HFFc6 (cell line): Measurements from ENCODE around the gene TNS4. TPM values are rescaled to one million over a fixed set of nuclear protein-coding genes. Genes with fewer than 3 reads are reported as not detected.
A peak's percentile ranks its signal among the peaks of the same experiment; 100 is the strongest.

Source experiments
- DNase-seq: peaks from one replicate; pipeline ENCODE4 v3.0.0-alpha.2; 2018
- H3K27ac Mint-ChIP-seq: 2 replicates; pipeline ENCODE4 v1.8.0; 2020; ENCODE audit warnings: mild to moderate bottlenecking, mixed read lengths
- H3K27me3 Mint-ChIP-seq: 2 replicates; pipeline ENCODE4 v1.8.0; 2021; ENCODE audit warnings: mild to moderate bottlenecking, moderate library complexity, mixed read lengths; ENCODE audit not compliant: insufficient read depth
- H3K36me3 Mint-ChIP-seq: 2 replicates; pipeline ENCODE4 v1.8.0; 2021; ENCODE audit warnings: low read depth, mixed read lengths
- H3K4me1 Mint-ChIP-seq: 2 replicates; pipeline ENCODE4 v1.8.0; 2020; ENCODE audit warnings: low read depth, mixed read lengths
- H3K4me3 Mint-ChIP-seq: 2 replicates; pipeline ENCODE4 v1.8.0; 2020; ENCODE audit warnings: mild to moderate bottlenecking, moderate library complexity, mixed read lengths
- H3K9me3 Mint-ChIP-seq: 2 replicates; pipeline ENCODE4 v1.8.0; 2020; ENCODE audit warnings: mild to moderate bottlenecking, mixed read lengths
- total RNA-seq, 6 experiments: library from RNA; stranded (reverse); fragmentation: NEBNext Ultra II Directional; extraction: Animal tissue kit (Norgen Biotek cat#: 25700); gene quantifications; 2 replicates in 1 of 6; 3 replicates in 5 of 6; pipeline ENCODE4 v1.2.3, GENCODE V29; 2021
- TF ChIP-seq, protein P1 (sequence below): fragments of 200-600 bp; sonication (generic); IDR thresholded peaks from 2 replicates; pipeline ENCODE4 v1.5.0; 2021; ENCODE audit warnings: antibody characterized with exemption, mild to moderate bottlenecking

Gene TNS4
- total RNA-seq, 6 experiments from 2014 or later = 0.17 TPM; not detected in 5

DNA sequence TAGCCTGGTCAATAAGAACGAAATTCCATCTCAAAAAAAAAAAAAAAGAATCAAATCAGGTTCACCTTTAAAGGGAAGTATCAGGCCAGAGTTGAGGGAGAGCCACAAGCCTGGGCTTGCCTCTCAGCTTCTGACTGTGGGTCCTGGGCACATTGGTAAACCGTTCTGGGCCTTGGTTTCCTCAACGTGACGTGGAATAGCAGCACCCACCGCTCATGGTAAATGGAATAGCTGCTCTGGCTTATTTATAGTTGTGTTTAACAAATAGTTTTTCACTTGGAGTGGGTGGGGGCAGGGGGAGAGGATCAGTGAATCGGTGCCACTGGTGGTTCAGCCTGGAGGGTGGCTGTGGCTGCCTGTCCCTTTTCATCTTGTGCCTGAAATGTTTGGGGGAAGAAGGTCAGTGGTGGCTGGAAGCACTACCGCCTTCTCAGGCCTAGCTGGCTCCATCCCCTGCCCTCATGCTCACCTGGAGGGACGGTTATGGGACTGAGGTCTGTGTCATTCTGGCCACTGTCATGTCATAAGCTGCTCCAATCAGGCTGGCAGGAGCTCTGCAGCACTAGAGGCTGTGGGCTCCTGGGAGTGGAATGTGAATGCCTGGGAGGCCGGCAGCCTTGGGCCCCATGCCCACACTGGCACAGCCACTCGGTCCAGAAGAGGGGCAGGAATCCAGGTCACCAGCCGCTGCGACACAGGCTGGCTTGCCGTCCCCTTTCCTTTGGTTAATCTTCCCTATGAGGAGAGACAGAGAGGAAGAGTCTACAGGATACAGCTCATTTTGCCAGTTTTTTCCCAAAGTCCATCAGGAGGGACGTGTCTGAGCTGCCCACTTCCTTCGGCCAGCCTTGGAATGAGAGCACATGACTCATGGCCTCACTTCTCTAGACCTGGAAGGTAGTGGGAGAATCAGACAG, 36.9 kb upstream of the TNS4 start:
- Mint-ChIP-seq H3K9me3 (no peaks in the 10 kb centered on the region), H3K4me3 (no peak overlapping the region), H3K36me3 (no peaks in the 10 kb centered on the region), H3K27ac (peak overlapping the region; percentile 64), H3K27me3 (peaks cover 2% of the 10 kb centered on the region), H3K4me1 (peaks cover 64% of the 10 kb centered on the region)
- no peak for DNase-seq
- TF ChIP-seq, protein P1, sequence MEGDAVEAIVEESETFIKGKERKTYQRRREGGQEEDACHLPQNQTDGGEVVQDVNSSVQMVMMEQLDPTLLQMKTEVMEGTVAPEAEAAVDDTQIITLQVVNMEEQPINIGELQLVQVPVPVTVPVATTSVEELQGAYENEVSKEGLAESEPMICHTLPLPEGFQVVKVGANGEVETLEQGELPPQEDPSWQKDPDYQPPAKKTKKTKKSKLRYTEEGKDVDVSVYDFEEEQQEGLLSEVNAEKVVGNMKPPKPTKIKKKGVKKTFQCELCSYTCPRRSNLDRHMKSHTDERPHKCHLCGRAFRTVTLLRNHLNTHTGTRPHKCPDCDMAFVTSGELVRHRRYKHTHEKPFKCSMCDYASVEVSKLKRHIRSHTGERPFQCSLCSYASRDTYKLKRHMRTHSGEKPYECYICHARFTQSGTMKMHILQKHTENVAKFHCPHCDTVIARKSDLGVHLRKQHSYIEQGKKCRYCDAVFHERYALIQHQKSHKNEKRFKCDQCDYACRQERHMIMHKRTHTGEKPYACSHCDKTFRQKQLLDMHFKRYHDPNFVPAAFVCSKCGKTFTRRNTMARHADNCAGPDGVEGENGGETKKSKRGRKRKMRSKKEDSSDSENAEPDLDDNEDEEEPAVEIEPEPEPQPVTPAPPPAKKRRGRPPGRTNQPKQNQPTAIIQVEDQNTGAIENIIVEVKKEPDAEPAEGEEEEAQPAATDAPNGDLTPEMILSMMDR = no peak

GRCh38 chr17:40536295-40537171, 35.1 kb upstream of the TNS4 start:
- Mint-ChIP-seq H3K27ac (peak overlapping the region; percentile 55), H3K27me3 (peaks cover 2% of the 10 kb centered on the region), H3K36me3 (no peaks in the 10 kb centered on the region), H3K9me3 (no peaks in the 10 kb centered on the region), H3K4me1 (peaks cover 67% of the 10 kb centered on the region), H3K4me3 (0 out of 2 replicates have a peak overlapping the region, but pooled peaks have one; percentile 25)
- no peak for DNase-seq
- TF ChIP-seq, protein P1 = no peak

- Mint-ChIP-seq H3K4me1 (peaks cover 70% of the 10 kb centered on the region), H3K27ac (peak overlapping the region; percentile 55), H3K9me3 (no peaks in the 10 kb centered on the region), H3K27me3 (peaks cover 2% of the 10 kb centered on the region), H3K36me3 (no peaks in the 10 kb centered on the region), H3K4me3 (0 out of 2 replicates have a peak overlapping the region, but pooled peaks have one; percentile 25)
- DNase-seq = no peak
- TF ChIP-seq, protein P1 = no peak
These were observed 34.5 kb upstream of the TNS4 start for GRCh38 chr17:40535924-40536294.

GRCh38 chr17:40535438-40535837, 34.0 kb upstream of the TNS4 start:
- Mint-ChIP-seq H3K9me3 (no peaks in the 10 kb centered on the region), H3K4me1 (peaks cover 74% of the 10 kb centered on the region), H3K4me3 (no peak overlapping the region), H3K36me3 (no peaks in the 10 kb centered on the region), H3K27me3 (peaks cover 2% of the 10 kb centered on the region), H3K27ac (no peak overlapping the region)
- TF ChIP-seq, protein P1 = no peak
- no peak for DNase-seq

DNA sequence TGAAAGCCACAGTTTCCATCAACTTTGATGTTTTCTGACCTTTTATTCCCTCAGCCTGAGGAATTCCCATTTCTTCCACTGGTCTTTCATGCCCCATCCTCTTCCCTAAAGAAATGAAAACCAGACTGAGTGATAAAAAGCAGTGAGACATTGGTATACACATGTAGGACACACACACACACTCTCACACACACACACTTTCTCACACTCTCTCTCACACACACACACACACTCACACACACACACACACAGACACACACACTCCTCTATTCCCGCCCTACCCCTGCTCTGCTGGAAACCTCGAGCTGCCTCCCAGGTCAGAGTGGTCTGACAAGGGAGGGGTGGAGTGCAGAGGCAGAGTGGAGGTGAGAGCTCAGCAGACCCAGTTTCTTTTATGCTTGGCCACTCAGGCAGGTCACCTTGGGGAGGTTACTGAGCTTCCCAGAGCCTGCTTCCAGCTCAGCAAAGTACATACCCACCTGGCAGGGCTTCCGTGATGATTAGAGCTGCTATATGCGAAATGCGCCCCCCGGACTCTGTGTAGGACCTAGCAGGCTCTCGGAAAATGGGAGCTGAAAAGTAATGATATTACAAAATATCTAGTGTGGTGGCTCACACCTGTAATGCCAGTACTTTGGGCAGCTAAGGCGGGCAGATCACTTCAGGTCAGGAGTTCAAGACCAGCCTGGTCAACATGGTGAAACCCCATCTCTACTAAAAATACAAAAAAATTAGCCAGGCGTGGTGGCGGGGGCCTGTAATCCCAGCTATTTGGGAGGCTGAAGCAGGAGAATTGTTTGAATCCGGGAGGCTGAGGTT, 33.2 kb upstream of the TNS4 start:
- TF ChIP-seq, protein P1 = no peak
- no peak overlapping the region for H3K4me3 Mint-ChIP-seq
- H3K36me3 Mint-ChIP-seq = no peaks in the 10 kb centered on the region
- H3K9me3 Mint-ChIP-seq = no peaks in the 10 kb centered on the region
- peaks cover 79% of the 10 kb centered on the region for H3K4me1 Mint-ChIP-seq
- peak overlapping the region; percentile 9 for H3K27ac Mint-ChIP-seq
- DNase-seq = no peak
- H3K27me3 Mint-ChIP-seq = peaks cover 2% of the 10 kb centered on the region
